GM23338 (cell line): Measurements from ENCODE around the gene ZNF236.

Experiments used
- CTCF ChIP-seq, 2 experiments: fragments of 200-600 bp in 1 of 2; sonication (generic) in 1 of 2; conservative IDR thresholded peaks; 2 replicates each; pipeline versions ENCODE4 v1.5.1 to v1.6.1; 2016 to 2017; ENCODE audit warnings: antibody characterized with exemption in 2 of 2, low read depth in 2 of 2, mild to moderate bottlenecking in 2 of 2, moderate library complexity in 1 of 2
- EZH2 ChIP-seq: fragments of 200-600 bp; sonication (generic); IDR thresholded peaks from one replicate; pipeline ENCODE4 v1.8.0; 2017; ENCODE audit warnings: antibody characterized with exemption, mild to moderate bottlenecking, low read depth; ENCODE audit not compliant: unreplicated experiment
- EZH2phosphoT487 ChIP-seq: fragments of 200-600 bp; sonication (generic); IDR thresholded peaks from one replicate; pipeline ENCODE4 v1.8.1; 2018; ENCODE audit warnings: antibody characterized with exemption; ENCODE audit not compliant: unreplicated experiment
- POLR2AphosphoS5 ChIP-seq: IDR thresholded peaks from 2 replicates; pipeline ENCODE4 v1.6.1; 2016; ENCODE audit warnings: antibody characterized with exemption, low read depth
- REST ChIP-seq: IDR thresholded peaks from one replicate; pipeline ENCODE4 v1.6.1; 2018; ENCODE audit warnings: antibody characterized with exemption; ENCODE audit not compliant: unreplicated experiment

GRCh38 chr18:76866666-76867065, 44.3 kb downstream of the ZNF236 start:
- no peak for TF ChIP-seq CTCF (conservative IDR thresholded peaks at IDR 0.05; ENCODE audit: low read depth in 2 of 2)
- TF ChIP-seq POLR2AphosphoS5: no peak
- TF ChIP-seq EZH2: no peak
- TF ChIP-seq EZH2phosphoT487: no peak
- no peak for TF ChIP-seq REST
